ENCODE data around the gene SH3PXD2A.

Gene SH3PXD2A

GRCh38 chr10:103839519-103839871 is 15.9 kb downstream of the SH3PXD2A start:
- peak in 1 of 2 donors; percentile 56 for DNase-seq
- H3K9me3 ChIP-seq = no peaks in the 10 kb centered on the region
- no peak overlapping the region for H3K4me3 ChIP-seq
- no peak overlapping the region for H3K27ac ChIP-seq
- TF ChIP-seq, protein P1, sequence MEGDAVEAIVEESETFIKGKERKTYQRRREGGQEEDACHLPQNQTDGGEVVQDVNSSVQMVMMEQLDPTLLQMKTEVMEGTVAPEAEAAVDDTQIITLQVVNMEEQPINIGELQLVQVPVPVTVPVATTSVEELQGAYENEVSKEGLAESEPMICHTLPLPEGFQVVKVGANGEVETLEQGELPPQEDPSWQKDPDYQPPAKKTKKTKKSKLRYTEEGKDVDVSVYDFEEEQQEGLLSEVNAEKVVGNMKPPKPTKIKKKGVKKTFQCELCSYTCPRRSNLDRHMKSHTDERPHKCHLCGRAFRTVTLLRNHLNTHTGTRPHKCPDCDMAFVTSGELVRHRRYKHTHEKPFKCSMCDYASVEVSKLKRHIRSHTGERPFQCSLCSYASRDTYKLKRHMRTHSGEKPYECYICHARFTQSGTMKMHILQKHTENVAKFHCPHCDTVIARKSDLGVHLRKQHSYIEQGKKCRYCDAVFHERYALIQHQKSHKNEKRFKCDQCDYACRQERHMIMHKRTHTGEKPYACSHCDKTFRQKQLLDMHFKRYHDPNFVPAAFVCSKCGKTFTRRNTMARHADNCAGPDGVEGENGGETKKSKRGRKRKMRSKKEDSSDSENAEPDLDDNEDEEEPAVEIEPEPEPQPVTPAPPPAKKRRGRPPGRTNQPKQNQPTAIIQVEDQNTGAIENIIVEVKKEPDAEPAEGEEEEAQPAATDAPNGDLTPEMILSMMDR (IDR thresholded peaks at IDR 0.05) = no peak
- no peaks in the 10 kb centered on the region for H3K27me3 ChIP-seq
- H3K4me1 ChIP-seq = peaks cover 0 to 64% (median 49%) of the 10 kb centered on the region in 4 donors
- H3K36me3 ChIP-seq = no peaks in the 10 kb centered on the region
- intact Hi-C loops (cut with DNase I; ENCODE audit: low total_unique reads) = no loop called here

GRCh38 chr10:103838862-103839518 is 16.4 kb downstream of the SH3PXD2A start:
- Histone ChIP-seq H3K27ac (no peak overlapping the region), H3K9me3 (no peaks in the 10 kb centered on the region), H3K36me3 (no peaks in the 10 kb centered on the region), H3K4me3 (no peak overlapping the region), H3K27me3 (no peaks in the 10 kb centered on the region), H3K4me1 (peaks cover 0 to 64% (median 48%) of the 10 kb centered on the region in 4 donors)
- DNase-seq = peak in 1 of 2 donors; percentile 65
- intact Hi-C loops (cut with DNase I; ENCODE audit: low total_unique reads) = no loop called here
- TF ChIP-seq, protein P1 (IDR thresholded peaks at IDR 0.05) = no peak

DNA sequence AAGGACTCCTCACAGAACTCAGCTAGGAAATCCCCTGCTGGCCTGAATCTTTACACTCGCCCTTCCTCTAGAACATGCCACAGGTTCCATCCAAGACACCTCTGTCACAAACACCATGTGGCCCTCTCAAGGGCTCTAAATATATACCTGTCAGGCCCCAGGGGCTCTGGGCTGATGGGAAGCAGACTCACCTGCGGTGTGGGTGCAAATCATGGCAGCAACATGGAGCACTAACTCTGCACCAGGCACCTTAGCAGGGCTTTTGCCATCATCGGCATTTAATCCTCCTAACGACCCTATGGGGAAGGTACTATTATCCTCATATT is 17.3 kb downstream of the SH3PXD2A start:
- H3K27me3 ChIP-seq = no peaks in the 10 kb centered on the region
- no peaks in the 10 kb centered on the region for H3K9me3 ChIP-seq
- DNase-seq = no peak
- H3K4me3 ChIP-seq = no peak overlapping the region
- H3K27ac ChIP-seq = no peak overlapping the region
- TF ChIP-seq, protein P1 (IDR thresholded peaks at IDR 0.05) = no peak
- intact Hi-C loops (cut with DNase I; ENCODE audit: low total_unique reads) = no loop called here
- peaks cover 0 to 62% (median 41%) of the 10 kb centered on the region in 4 donors for H3K4me1 ChIP-seq
- H3K36me3 ChIP-seq = no peaks in the 10 kb centered on the region

DNA sequence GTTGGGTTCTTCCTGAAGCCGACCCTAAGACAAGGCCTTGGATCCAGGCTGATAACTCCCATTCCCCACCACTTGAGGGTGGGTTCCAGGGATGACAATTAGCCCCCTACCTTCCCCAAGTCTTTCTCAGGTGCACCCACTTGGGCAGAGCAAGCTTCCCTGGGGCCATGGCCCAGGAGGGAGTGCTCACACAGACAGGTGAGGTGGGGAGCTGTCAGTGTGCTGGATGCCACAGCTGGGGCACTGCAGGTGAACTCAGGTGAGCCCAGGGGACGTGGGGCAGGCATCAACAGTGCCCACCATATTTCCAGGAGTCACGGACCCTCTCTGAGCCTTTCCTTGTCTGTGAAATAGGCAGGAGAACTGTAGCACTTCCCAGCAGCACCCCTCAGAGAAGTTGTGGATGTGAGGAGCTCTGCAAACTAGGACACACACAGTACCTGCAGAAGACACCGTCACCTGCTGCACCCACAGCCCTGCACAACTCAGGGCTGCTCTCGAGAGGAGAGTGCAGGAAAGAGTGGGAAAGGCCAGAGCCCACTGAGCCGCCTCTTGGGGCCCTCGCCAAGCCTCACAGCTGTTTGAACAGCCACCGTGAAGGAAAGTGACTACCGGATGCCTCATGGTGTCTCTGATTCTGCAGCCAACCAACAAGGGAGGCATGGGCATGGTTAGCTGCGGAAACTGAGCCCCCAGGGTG is 17.9 kb downstream of the SH3PXD2A start:
- H3K27ac ChIP-seq = no peak overlapping the region
- H3K36me3 ChIP-seq = no peaks in the 10 kb centered on the region
- intact Hi-C loops (cut with DNase I; ENCODE audit: low total_unique reads) = no loop called here
- no peak overlapping the region for H3K4me3 ChIP-seq
- H3K4me1 ChIP-seq = peaks cover 0 to 57% (median 39%) of the 10 kb centered on the region in 4 donors
- H3K27me3 ChIP-seq = no peaks in the 10 kb centered on the region
- DNase-seq = peak in 1 of 2 donors; percentile 53
- TF ChIP-seq, protein P1 (IDR thresholded peaks at IDR 0.05) = no peak
- no peaks in the 10 kb centered on the region for H3K9me3 ChIP-seq

DNA sequence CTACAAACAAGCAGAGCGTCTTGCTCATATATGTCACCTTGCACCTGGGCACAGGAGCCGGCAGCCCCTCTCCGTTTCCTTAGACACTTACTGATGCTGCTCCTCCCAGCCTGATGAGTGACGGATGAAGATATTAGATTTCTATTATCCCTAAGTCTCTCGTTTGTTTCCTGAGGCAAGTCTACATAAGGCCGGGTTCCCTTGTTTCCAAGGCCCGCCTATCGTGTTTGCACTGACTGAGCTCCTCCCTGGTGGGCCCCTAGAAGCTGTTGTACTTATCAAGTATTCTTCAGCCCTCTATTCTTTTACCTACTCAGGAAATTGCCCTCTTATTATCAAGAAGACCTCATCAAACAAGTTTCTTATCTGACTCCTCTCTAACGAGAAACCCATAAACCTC is 18.5 kb downstream of the SH3PXD2A start:
- intact Hi-C loops (cut with DNase I; ENCODE audit: low total_unique reads) = no loop called here
- peak in 1 of 2 donors; percentile 45 for DNase-seq
- no peak overlapping the region for H3K4me3 ChIP-seq

More for the DNA sequence above, 18.5 kb downstream of the SH3PXD2A start:
- Histone ChIP-seq H3K27me3 (no peaks in the 10 kb centered on the region), H3K9me3 (no peaks in the 10 kb centered on the region), H3K27ac (no peak overlapping the region), H3K4me1 (peaks cover 0 to 57% (median 39%) of the 10 kb centered on the region in 4 donors), H3K36me3 (no peaks in the 10 kb centered on the region)
- TF ChIP-seq, protein P1 (IDR thresholded peaks at IDR 0.05) = no peak

Data from tibial artery (tissue), 4 donors.